ENCODE measurements around the gene SSBP2.

DNA sequence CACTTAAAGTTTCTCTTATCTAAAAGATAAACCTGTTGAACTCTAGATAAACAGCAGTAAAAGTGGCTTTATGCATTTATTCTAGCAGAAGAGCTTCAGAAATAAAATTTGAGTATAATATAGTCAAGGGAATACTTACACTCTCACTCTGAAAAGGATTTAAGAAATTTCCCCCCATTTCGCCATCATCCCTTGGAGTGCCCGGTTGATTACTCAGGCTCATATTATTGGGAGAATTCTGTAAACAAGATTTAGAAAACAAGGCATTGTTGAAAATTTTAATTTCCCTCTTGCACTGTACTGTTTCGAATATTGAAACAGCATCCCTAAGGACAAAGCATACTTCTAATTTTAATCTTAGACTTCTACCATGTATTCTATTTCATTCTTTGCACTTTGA lies 322.5 kb downstream of the SSBP2 start:
- TF ChIP-seq POLR2A (IDR thresholded peaks at IDR 0.05) (no peak), POLR2AphosphoS5 (IDR thresholded peaks at IDR 0.05) (no peak), EP300 (IDR thresholded peaks at IDR 0.05) (no peak)
- TF ChIP-seq, protein P1, sequence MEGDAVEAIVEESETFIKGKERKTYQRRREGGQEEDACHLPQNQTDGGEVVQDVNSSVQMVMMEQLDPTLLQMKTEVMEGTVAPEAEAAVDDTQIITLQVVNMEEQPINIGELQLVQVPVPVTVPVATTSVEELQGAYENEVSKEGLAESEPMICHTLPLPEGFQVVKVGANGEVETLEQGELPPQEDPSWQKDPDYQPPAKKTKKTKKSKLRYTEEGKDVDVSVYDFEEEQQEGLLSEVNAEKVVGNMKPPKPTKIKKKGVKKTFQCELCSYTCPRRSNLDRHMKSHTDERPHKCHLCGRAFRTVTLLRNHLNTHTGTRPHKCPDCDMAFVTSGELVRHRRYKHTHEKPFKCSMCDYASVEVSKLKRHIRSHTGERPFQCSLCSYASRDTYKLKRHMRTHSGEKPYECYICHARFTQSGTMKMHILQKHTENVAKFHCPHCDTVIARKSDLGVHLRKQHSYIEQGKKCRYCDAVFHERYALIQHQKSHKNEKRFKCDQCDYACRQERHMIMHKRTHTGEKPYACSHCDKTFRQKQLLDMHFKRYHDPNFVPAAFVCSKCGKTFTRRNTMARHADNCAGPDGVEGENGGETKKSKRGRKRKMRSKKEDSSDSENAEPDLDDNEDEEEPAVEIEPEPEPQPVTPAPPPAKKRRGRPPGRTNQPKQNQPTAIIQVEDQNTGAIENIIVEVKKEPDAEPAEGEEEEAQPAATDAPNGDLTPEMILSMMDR (IDR thresholded peaks at IDR 0.05): no peak
